Coronary artery (tissue), 2 donors: ENCODE data around the gene PPP2R5D.
"Not testable (repeated sequence)": the region's sequence is repeated elsewhere in the genome, so short reads cannot be mapped to it uniquely, and the experiment has no call there.

Experiments used
- DNase-seq: peaks from one replicate; pipeline ENCODE4 v3.0.0-alpha.2; 2017; ENCODE audit warnings: low spot score
- H3K27ac ChIP-seq, 2 donors: fragments of 200-600 bp; sonication (generic); one replicate each; pipeline ENCODE4 v1.5.1; 2016 to 2019
- H3K4me3 ChIP-seq: fragments of 200-600 bp; sonication (generic); 2 replicates; pipeline ENCODE4 v1.5.1; 2016; ENCODE audit warnings: mild to moderate bottlenecking, moderate library complexity
- TF ChIP-seq, protein P1 (sequence below): fragments of 200-600 bp; sonication (generic); IDR thresholded peaks from one replicate; pipeline ENCODE4 v1.5.1; 2019; ENCODE audit warnings: antibody characterized with exemption

PPP2R5D gene

DNA sequence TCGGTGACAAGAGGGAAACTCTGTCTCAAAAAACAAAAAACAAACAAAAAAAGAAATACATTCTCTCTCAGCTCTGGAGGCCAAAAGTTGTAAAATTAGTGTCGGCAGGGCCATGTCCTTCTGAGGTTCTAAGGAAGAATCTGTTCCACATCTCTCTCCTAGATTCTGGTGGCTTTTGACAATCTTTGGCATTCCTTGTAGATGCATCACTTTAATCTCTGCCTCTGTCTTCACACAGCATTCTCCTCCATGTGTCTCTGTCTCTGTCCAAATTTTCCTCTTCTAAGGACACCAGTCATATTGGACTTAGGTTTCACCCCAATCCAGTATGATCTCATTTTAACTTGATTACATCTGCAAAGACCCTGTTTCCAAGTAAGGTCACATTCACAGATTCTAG is 9.1 kb downstream of the PPP2R5D start:
- Histone ChIP-seq H3K4me3 (no peak overlapping the region), H3K27ac (no peak overlapping the region)
- DNase-seq, result no peak
- TF ChIP-seq, protein P1, sequence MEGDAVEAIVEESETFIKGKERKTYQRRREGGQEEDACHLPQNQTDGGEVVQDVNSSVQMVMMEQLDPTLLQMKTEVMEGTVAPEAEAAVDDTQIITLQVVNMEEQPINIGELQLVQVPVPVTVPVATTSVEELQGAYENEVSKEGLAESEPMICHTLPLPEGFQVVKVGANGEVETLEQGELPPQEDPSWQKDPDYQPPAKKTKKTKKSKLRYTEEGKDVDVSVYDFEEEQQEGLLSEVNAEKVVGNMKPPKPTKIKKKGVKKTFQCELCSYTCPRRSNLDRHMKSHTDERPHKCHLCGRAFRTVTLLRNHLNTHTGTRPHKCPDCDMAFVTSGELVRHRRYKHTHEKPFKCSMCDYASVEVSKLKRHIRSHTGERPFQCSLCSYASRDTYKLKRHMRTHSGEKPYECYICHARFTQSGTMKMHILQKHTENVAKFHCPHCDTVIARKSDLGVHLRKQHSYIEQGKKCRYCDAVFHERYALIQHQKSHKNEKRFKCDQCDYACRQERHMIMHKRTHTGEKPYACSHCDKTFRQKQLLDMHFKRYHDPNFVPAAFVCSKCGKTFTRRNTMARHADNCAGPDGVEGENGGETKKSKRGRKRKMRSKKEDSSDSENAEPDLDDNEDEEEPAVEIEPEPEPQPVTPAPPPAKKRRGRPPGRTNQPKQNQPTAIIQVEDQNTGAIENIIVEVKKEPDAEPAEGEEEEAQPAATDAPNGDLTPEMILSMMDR, result no peak

DNA sequence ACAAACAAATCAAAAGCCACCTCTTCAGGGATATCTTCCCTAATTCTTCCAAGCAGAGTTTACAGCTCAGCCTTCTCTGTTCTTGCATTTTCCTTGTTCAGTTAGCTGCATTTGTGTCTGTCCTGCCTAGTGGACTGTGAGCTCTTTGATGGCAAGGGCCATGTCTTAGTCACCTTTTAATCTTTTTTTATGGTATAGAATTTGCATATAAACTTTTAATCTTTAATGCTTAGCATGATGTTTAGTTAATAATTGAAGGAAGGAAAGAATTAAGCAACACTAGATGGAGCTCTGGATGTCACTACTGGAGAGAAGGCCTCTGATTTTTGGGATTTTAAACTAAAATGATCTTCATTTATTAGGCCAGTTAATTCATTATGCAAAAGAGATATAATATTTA is 12.1 kb downstream of the PPP2R5D start:
- Histone ChIP-seq H3K27ac (no peak overlapping the region), H3K4me3 (no peak overlapping the region)
- TF ChIP-seq, protein P1, result no peak
- no peak for DNase-seq

DNA sequence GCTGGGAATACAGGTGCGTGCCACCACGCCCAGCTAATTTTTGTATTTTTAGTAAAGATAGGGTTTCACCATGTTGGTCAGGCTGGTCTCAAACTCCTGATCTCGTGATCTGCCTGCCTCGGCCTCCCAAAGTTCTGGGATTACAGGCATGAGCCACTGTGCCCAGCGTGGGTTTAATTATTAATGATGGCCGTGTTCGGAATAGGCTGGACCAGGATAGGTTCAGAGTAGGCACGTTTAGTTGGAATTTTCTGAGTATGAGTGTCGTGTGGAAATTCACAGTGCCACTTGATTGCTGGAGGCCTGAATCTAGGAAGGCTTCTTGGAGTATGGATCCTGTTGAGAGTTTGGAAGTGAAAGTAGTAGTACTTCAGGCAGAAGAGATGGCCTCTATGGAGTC is 13.8 kb downstream of the PPP2R5D start:
- not testable (repeated sequence) for H3K27ac ChIP-seq, DNase-seq, H3K4me3 ChIP-seq

DNA sequence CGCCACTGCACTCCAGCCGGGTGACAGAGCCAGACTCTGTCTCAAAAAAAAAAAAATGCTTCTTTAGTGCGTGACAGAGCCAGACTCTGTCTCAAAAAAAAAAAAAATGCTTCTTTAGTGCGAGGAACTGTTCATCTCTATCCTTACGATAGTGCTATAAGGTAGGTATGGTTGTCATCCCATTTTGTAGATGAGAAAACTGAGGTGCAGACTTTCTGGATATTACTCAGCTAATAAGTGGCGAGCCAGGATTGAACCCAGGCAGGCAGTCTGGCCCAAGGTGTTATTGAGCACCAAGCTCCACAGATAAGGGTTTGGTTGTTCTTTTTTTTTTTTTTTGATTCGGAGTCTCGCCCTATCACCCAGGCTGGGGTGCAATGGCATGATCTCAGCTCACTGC is 17.5 kb downstream of the PPP2R5D start:
- TF ChIP-seq, protein P1, result no peak
- Histone ChIP-seq H3K27ac (no peak overlapping the region), H3K4me3 (no peak overlapping the region)
- DNase-seq, result no peak

DNA sequence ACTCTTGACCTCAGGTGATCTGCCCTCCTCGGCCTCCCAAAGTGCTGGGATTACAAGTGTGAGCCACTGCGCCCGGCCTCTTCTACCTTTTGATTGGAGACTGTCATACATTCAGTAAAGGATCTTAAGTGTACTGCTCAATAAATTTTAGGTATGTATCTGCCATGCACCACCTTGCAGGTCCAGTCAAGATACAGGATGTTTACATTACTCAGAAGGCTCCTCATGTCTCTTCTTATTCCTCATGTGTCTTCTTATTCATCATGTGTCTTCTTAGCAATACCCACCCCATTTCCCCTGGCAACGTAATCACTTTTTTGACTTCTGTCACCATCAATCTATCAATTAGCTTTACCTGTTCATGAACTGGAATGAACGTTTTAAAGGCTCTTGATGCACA is 21.5 kb downstream of the PPP2R5D start:
- TF ChIP-seq, protein P1, result no peak
- H3K4me3 ChIP-seq, result no peak overlapping the region
- H3K27ac ChIP-seq, result no peak overlapping the region
- no peak for DNase-seq

DNA sequence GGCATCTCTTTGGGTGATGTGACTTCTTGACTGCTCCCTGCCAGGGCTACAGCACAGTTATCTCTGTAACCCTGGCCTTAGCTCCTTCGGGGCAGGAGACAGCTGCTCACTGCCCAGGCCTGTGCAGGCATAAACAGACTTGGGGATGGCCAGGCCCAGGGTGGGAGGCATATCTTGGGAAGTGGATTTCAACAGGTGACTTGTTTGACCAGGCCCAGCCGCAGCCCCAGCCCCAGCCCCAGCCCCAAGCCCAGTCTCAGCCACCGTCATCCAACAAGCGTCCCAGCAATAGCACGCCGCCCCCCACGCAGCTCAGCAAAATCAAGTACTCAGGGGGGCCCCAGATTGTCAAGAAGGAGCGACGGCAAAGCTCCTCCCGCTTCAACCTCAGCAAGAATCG is 21.9 kb downstream of the PPP2R5D start:
- no peak overlapping the region for H3K4me3 ChIP-seq
- DNase-seq, result no peak
- H3K27ac ChIP-seq, result no peak overlapping the region
- TF ChIP-seq, protein P1, result no peak

DNA sequence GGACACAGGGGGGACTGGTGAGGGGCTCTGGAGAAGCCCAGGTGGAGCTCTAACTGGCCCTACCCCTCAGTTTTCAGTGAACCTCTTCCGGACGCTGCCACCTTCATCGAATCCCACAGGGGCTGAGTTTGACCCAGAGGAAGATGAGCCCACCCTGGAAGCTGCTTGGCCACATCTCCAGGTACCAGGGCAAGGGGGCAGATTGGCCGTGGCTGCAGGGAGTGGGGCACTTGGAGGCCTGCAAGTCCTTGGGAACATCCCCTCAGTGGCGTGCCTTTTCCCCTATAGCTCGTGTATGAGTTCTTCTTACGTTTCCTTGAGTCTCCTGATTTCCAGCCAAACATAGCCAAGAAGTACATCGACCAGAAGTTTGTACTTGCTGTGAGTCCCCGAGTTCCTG is 22.8 kb downstream of the PPP2R5D start:
- TF ChIP-seq, protein P1, result no peak
- no peak for DNase-seq
- H3K27ac ChIP-seq, result no peak overlapping the region

DNA sequence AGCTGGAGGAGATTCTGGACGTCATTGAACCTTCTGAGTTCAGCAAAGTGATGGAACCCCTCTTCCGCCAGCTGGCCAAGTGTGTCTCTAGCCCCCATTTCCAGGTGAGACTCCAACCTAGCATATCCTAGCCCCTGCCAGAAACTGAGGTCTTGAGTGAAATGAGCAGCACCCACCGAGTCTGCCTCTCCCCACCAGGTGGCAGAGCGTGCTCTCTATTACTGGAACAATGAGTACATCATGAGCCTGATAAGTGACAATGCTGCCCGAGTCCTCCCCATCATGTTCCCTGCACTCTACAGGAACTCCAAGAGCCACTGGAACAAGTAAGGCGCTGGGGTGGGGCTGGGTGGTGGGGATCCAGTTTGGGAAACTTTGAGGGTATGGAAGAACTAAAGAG is 24.8 kb downstream of the PPP2R5D start:
- no peak for DNase-seq

More for the DNA sequence above, 22.8 kb downstream of the PPP2R5D start:
- H3K4me3 ChIP-seq, result no peak overlapping the region

More for the DNA sequence above, 24.8 kb downstream of the PPP2R5D start:
- H3K4me3 ChIP-seq, result no peak overlapping the region
- H3K27ac ChIP-seq, result no peak overlapping the region
- TF ChIP-seq, protein P1, result no peak
